Vagina (tissue), 2 donors: ENCODE measurements around the gene PLEKHA6. TPM values are rescaled to one million over a fixed set of nuclear protein-coding genes. Genes with fewer than 3 reads are reported as not detected.
"Not testable (repeated sequence)": the region's sequence is repeated elsewhere in the genome, so short reads cannot be mapped to it uniquely, and the experiment has no call there.

Experiments used
- DNase-seq, 2 donors: peaks; one replicate each; pipeline ENCODE4 v3.0.0-alpha.2; 2017; ENCODE audit errors: extremely low spot score in 2 of 2
- H3K27ac ChIP-seq: fragments of 200-600 bp; sonication (generic); one replicate; pipeline ENCODE4 v1.5.1; 2019
- H3K27me3 ChIP-seq: fragments of 200-600 bp; sonication (generic); one replicate; pipeline ENCODE4 v1.5.1; 2019
- H3K36me3 ChIP-seq, 2 donors: fragments of 200-600 bp; sonication (generic); one replicate each; pipeline ENCODE4 v1.5.1; 2017 to 2019
- H3K4me1 ChIP-seq: fragments of 200-600 bp; sonication (generic); one replicate; pipeline ENCODE4 v1.5.1; 2019
- H3K4me3 ChIP-seq, 2 donors: fragments of 200-600 bp; sonication (generic); 1 replicate in 1 of 2; 2 replicates in 1 of 2; pipeline ENCODE4 v1.5.1; 2016 to 2019
- H3K9me3 ChIP-seq: fragments of 200-600 bp; sonication (generic); one replicate; pipeline ENCODE4 v1.5.1; 2019
- CTCF ChIP-seq, 3 experiments: fragments of 450-650 bp in 2 of 3; fragments of 200-600 bp in 1 of 3; sonication (generic) in 1 of 3; IDR thresholded peaks; one replicate each; pipeline ENCODE4 v1.5.1; 2017 to 2019; ENCODE audit warnings: antibody characterized with exemption in 3 of 3, mild to moderate bottlenecking in 2 of 3, moderate library complexity in 2 of 3
- POLR2A ChIP-seq, 2 donors: fragments of 450-650 bp; IDR thresholded peaks; one replicate each; pipeline ENCODE4 v1.6.1; 2017; ENCODE audit warnings: antibody characterized with exemption in 2 of 2, mild to moderate bottlenecking in 2 of 2, moderate library complexity in 2 of 2
- POLR2AphosphoS5 ChIP-seq, 2 donors: sonication (generic); formaldehyde crosslinking; IDR thresholded peaks; one replicate each; pipeline ENCODE4 v1.9.0; 2017; ENCODE audit warnings: antibody characterized with exemption in 2 of 2, mild to moderate bottlenecking in 2 of 2, low read depth in 1 of 2; ENCODE audit not compliant: insufficient read depth in 1 of 2
- intact Hi-C: fragments of 100-400 bp; cut with DNase I; formaldehyde crosslinking; loops from one replicate; pipeline ENCODE4 v1.15.1; 2023
- total RNA-seq: library from RNA; depleted of rRNA; stranded (reverse); fragments of >200 nt; gene quantifications from one replicate; pipeline ENCODE4 v1.2.3, GENCODE V29; 2016

PLEKHA6 gene
- total RNA-seq, 1 donor from 2014 or later: 15.0 TPM

- no peak overlapping the region for H3K4me3 ChIP-seq
- H3K36me3 ChIP-seq: no peaks in the 10 kb centered on the region
- H3K9me3 ChIP-seq: no peaks in the 10 kb centered on the region
- H3K27me3 ChIP-seq: no peaks in the 10 kb centered on the region
- TF ChIP-seq CTCF (IDR thresholded peaks at IDR 0.05) (no peak), POLR2A (IDR thresholded peaks at IDR 0.05) (no peak), POLR2AphosphoS5 (IDR thresholded peaks at IDR 0.05; ENCODE audit: insufficient read depth in 1 of 2, low read depth in 1 of 2) (no peak)
- H3K4me1 ChIP-seq: no peaks in the 10 kb centered on the region
- intact Hi-C loops: no loop called here
- DNase-seq: no peak
- no peak overlapping the region for H3K27ac ChIP-seq
Measured at GRCh38 chr1:204242920-204243319, 116.8 kb downstream of the PLEKHA6 start.

- no peaks in the 10 kb centered on the region for H3K4me1 ChIP-seq
- DNase-seq: no peak
- no peaks in the 10 kb centered on the region for H3K27me3 ChIP-seq
- no peaks in the 10 kb centered on the region for H3K36me3 ChIP-seq
- no peak overlapping the region for H3K27ac ChIP-seq
- TF ChIP-seq POLR2A (IDR thresholded peaks at IDR 0.05) (no peak), CTCF (IDR thresholded peaks at IDR 0.05) (no peak), POLR2AphosphoS5 (IDR thresholded peaks at IDR 0.05; ENCODE audit: insufficient read depth in 1 of 2, low read depth in 1 of 2) (no peak)
- H3K9me3 ChIP-seq: no peaks in the 10 kb centered on the region
- no peak overlapping the region for H3K4me3 ChIP-seq
- intact Hi-C loops: no loop called here
Measured at GRCh38 chr1:204241914-204242313, 117.8 kb downstream of the PLEKHA6 start.

- TF ChIP-seq POLR2AphosphoS5 (IDR thresholded peaks at IDR 0.05; ENCODE audit: insufficient read depth in 1 of 2, low read depth in 1 of 2) (no peak), CTCF (IDR thresholded peaks at IDR 0.05) (no peak), POLR2A (IDR thresholded peaks at IDR 0.05) (no peak)
- Histone ChIP-seq H3K4me1 (no peaks in the 10 kb centered on the region), H3K27ac (no peak overlapping the region), H3K4me3 (no peak overlapping the region), H3K9me3 (no peaks in the 10 kb centered on the region), H3K27me3 (no peaks in the 10 kb centered on the region), H3K36me3 (no peaks in the 10 kb centered on the region)
- no peak for DNase-seq
- intact Hi-C loops: no loop called here
Measured at GRCh38 chr1:204241050-204241449, 118.7 kb downstream of the PLEKHA6 start.

GRCh38 chr1:204240233-204240632 is 119.5 kb downstream of the PLEKHA6 start:
- Histone ChIP-seq H3K4me3 (no peak overlapping the region), H3K27ac (no peak overlapping the region), H3K4me1 (no peaks in the 10 kb centered on the region), H3K9me3 (no peaks in the 10 kb centered on the region), H3K36me3 (no peaks in the 10 kb centered on the region), H3K27me3 (no peaks in the 10 kb centered on the region)
- DNase-seq: no peak
- intact Hi-C loops: no loop called here
- no peak for TF ChIP-seq CTCF (IDR thresholded peaks at IDR 0.05)
- TF ChIP-seq POLR2AphosphoS5 (IDR thresholded peaks at IDR 0.05; ENCODE audit: insufficient read depth in 1 of 2, low read depth in 1 of 2): no peak
- no peak for TF ChIP-seq POLR2A (IDR thresholded peaks at IDR 0.05)

- intact Hi-C loops, H3K4me1 ChIP-seq, H3K4me3 ChIP-seq, H3K27me3 ChIP-seq, H3K9me3 ChIP-seq, DNase-seq, H3K27ac ChIP-seq, H3K36me3 ChIP-seq: not testable (repeated sequence)
Measured at GRCh38 chr1:204239401-204239800, 120.3 kb downstream of the PLEKHA6 start.

GRCh38 chr1:204238520-204238919 is 121.2 kb downstream of the PLEKHA6 start:
- H3K4me1 ChIP-seq, DNase-seq, H3K27me3 ChIP-seq, H3K27ac ChIP-seq, intact Hi-C loops, H3K9me3 ChIP-seq, H3K4me3 ChIP-seq, H3K36me3 ChIP-seq: not testable (repeated sequence)

GRCh38 chr1:204237515-204237914 is 122.2 kb downstream of the PLEKHA6 start:
- intact Hi-C loops, H3K36me3 ChIP-seq, H3K9me3 ChIP-seq, H3K27ac ChIP-seq, H3K27me3 ChIP-seq, H3K4me3 ChIP-seq, H3K4me1 ChIP-seq, DNase-seq: not testable (repeated sequence)
